Left ventricle myocardium inferior (tissue), 1 donor: ENCODE results near the gene C18orf63. TPM values are rescaled to one million over a fixed set of nuclear protein-coding genes. Genes with fewer than 3 reads are reported as not detected.
"Not testable (repeated sequence)": the region's sequence is repeated elsewhere in the genome, so short reads cannot be mapped to it uniquely, and the experiment has no call there.

Source experiments
- DNase-seq: peaks from one replicate; pipeline ENCODE4 v3.0.0-alpha.2; 2020
- H3K27ac ChIP-seq: fragments of 200-600 bp; replicated peaks from 2 replicates; pipeline ENCODE4 v1.8.0; 2021
- H3K27me3 ChIP-seq: fragments of 200-600 bp; 2 replicates; pipeline ENCODE4 v1.8.0; 2021; ENCODE audit warnings: low read depth
- H3K36me3 ChIP-seq: fragments of 200-600 bp; 2 replicates; pipeline ENCODE4 v1.8.0; 2021
- H3K4me1 ChIP-seq: fragments of 200-600 bp; 2 replicates; pipeline ENCODE4 v1.8.0; 2021
- H3K4me3 ChIP-seq: fragments of 200-600 bp; 2 replicates; pipeline ENCODE4 v1.8.0; 2021; ENCODE audit warnings: mild to moderate bottlenecking, moderate library complexity
- H3K9me3 ChIP-seq: fragments of 200-600 bp; replicated peaks from 2 replicates; pipeline ENCODE4 v1.8.0; 2021
- intact Hi-C: fragments of 100-400 bp; cut with micrococcal nuclease; formaldehyde crosslinking; loops from one replicate; pipeline ENCODE4 v1.11.0; 2022
- total RNA-seq: library from RNA; stranded (reverse); fragmentation: NEBNext Ultra II Directional; extraction: Animal tissue kit (Norgen Biotek cat#: 25700); gene quantifications from one replicate; pipeline ENCODE4 v1.2.1, GENCODE V29; 2021
- TF ChIP-seq, protein P1 (sequence below): fragments of 200-600 bp; IDR thresholded peaks from 2 replicates; pipeline ENCODE4 v1.8.0; 2021; ENCODE audit warnings: antibody characterized with exemption, mild to moderate bottlenecking, borderline replicate concordance
- donor health status: DM: no; HTN: yes; CAD: no; lungs with severe emphysema.

The C18orf63 gene
- total RNA-seq, 1 donor from 2014 or later: not detected

GRCh38 chr18:74283646-74284045 lies 32.0 kb upstream of the C18orf63 start:
- Histone ChIP-seq H3K4me3 (peak overlapping the region; percentile 41), H3K27me3 (no peaks in the 10 kb centered on the region), H3K9me3 (no peaks in the 10 kb centered on the region), H3K4me1 (peaks cover 88% of the 10 kb centered on the region), H3K27ac (peak overlapping the region; percentile 90), H3K36me3 (no peaks in the 10 kb centered on the region)
- TF ChIP-seq, protein P1, sequence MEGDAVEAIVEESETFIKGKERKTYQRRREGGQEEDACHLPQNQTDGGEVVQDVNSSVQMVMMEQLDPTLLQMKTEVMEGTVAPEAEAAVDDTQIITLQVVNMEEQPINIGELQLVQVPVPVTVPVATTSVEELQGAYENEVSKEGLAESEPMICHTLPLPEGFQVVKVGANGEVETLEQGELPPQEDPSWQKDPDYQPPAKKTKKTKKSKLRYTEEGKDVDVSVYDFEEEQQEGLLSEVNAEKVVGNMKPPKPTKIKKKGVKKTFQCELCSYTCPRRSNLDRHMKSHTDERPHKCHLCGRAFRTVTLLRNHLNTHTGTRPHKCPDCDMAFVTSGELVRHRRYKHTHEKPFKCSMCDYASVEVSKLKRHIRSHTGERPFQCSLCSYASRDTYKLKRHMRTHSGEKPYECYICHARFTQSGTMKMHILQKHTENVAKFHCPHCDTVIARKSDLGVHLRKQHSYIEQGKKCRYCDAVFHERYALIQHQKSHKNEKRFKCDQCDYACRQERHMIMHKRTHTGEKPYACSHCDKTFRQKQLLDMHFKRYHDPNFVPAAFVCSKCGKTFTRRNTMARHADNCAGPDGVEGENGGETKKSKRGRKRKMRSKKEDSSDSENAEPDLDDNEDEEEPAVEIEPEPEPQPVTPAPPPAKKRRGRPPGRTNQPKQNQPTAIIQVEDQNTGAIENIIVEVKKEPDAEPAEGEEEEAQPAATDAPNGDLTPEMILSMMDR: no peak
- DNase-seq: no peak
- intact Hi-C loops: no loop called here

- H3K9me3 ChIP-seq: no peaks in the 10 kb centered on the region
- H3K27me3 ChIP-seq: no peaks in the 10 kb centered on the region
- H3K4me1 ChIP-seq: peaks cover 89% of the 10 kb centered on the region
- H3K27ac ChIP-seq: peak overlapping the region; percentile 90
- intact Hi-C loops: no loop called here
- no peak for DNase-seq
- H3K36me3 ChIP-seq: no peaks in the 10 kb centered on the region
- TF ChIP-seq, protein P1: no peak
- peak overlapping the region; percentile 41 for H3K4me3 ChIP-seq
Observed at GRCh38 chr18:74284191-74284979, 31.3 kb upstream of the C18orf63 start.

GRCh38 chr18:74284980-74285355 lies 30.7 kb upstream of the C18orf63 start:
- intact Hi-C loops: no loop called here
- Histone ChIP-seq H3K9me3 (no peaks in the 10 kb centered on the region), H3K27me3 (no peaks in the 10 kb centered on the region), H3K36me3 (no peaks in the 10 kb centered on the region), H3K27ac (peak overlapping the region; percentile 90), H3K4me3 (peak overlapping the region; percentile 41), H3K4me1 (peaks cover 95% of the 10 kb centered on the region)
- no peak for DNase-seq
- TF ChIP-seq, protein P1: no peak

GRCh38 chr18:74285583-74285982 lies 30.1 kb upstream of the C18orf63 start:
- DNase-seq, H3K27me3 ChIP-seq, intact Hi-C loops, H3K36me3 ChIP-seq, H3K9me3 ChIP-seq, H3K4me3 ChIP-seq: not testable (repeated sequence)
- H3K27ac ChIP-seq: peak overlapping the region; percentile 90
- H3K4me1 ChIP-seq: peaks cover 100% of the 10 kb centered on the region

DNA sequence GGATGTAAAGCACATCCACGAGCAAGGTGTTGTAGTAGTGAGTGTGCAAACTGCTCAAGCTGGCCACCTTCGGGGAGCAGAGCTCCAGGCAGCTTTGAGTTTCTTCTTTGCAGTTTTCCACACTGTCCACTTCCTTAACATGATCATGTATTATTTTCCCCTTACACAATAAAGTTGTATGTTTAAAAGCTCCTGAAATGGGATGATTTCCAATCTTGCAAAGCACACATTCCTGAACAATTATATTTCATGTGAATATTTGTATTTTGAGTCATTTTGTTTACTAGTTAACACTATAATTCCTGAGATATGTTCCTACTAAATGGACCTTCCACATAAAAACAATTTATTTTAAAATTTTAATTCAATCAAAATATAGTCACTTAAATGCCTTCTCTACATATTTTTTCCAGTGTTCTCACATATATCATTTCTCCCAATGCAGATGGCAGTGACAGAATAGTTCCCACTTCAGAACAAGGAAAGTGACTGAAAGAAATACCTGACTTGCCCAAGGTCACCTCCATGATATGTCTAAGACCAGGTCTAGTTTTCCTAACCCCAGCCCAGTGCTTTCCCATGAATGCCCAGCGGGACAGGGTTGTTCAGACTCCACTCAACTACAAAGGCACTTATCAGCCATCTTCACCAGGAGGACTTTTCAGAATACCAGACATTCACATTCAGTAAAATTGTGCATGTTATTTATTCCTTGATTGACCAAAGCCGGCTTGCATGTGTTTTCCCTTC lies 29.4 kb upstream of the C18orf63 start:
- no peak overlapping the region for H3K4me3 ChIP-seq
- no peak for DNase-seq
- H3K36me3 ChIP-seq: no peaks in the 10 kb centered on the region
- TF ChIP-seq, protein P1: no peak
- no peaks in the 10 kb centered on the region for H3K9me3 ChIP-seq
- H3K27ac ChIP-seq: peak overlapping the region; percentile 90
- peaks cover 100% of the 10 kb centered on the region for H3K4me1 ChIP-seq
- H3K27me3 ChIP-seq: no peaks in the 10 kb centered on the region
- intact Hi-C loops: no loop called here

DNA sequence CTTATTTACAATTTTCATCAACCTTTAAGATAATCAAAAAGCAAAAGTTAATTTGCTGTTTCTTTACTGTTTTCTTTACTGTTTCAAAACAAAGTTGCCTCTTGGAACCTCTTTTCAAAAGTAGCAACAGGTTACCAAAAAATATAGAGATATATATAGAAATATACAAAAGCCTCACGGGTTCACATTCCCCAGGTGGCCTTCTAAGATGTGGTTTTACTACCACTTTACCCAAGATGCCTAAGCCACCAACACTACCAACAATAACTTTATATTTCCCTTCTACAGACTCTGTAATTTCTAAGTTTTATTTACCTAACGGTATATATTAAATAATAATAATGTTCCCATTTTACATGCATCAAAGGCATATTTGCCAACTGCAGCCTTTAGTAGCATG lies 28.8 kb upstream of the C18orf63 start:
- DNase-seq: no peak
- Histone ChIP-seq H3K27me3 (no peaks in the 10 kb centered on the region), H3K4me3 (no peak overlapping the region), H3K4me1 (peaks cover 99% of the 10 kb centered on the region), H3K27ac (peak overlapping the region; percentile 90), H3K9me3 (no peaks in the 10 kb centered on the region), H3K36me3 (no peaks in the 10 kb centered on the region)
- TF ChIP-seq, protein P1: no peak
- intact Hi-C loops: no loop called here
